ENCODE data around the gene RAI1. TPM values are rescaled to one million over a fixed set of nuclear protein-coding genes. Genes with fewer than 3 reads are reported as not detected.

RAI1 gene
- total RNA-seq, 1 donor: 16.0 TPM

DNA sequence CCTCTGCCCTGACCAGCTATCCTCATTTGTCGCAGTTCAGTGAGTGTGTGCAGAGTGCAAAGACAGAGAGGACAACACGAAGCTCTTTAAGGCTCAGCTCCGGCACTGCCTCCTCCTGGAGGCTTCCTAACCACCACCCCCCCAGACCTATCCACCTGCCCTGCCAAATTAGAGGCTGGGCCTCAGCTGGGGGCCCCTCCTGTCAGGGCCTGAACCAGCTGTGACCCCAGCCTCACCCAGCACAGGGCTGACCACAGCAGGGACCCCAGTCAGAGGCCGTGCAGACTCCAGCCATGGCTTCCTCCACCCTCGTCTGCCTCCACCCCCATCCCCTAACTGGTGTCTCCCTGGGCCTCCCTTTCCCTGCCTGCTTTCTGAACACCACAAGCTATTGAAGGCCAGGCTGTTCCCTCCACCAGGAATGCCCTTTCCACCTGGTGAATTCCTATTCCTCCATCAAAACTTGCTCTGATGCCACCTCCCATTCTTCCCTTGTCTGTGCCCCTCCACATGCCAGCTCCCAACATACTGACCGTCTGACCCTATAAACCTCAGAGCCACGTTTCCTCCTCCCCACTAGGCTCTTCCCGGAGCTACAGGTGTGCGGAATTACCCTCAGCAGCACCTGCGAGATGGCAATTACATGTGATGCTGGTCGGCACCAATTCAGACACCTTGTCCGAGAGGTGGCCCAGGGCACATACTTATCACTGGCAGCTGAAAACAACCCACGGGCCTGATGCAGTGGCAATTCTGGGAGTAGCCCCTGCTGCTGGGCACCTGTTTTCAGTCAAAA is 146.8 kb downstream of the RAI1 start:
- H3K4me3 ChIP-seq (ENCODE audit: low read depth, low read length): no peak overlapping the region
- no peak for DNase-seq (ENCODE audit: low read depth)
- TF ChIP-seq, protein P1, sequence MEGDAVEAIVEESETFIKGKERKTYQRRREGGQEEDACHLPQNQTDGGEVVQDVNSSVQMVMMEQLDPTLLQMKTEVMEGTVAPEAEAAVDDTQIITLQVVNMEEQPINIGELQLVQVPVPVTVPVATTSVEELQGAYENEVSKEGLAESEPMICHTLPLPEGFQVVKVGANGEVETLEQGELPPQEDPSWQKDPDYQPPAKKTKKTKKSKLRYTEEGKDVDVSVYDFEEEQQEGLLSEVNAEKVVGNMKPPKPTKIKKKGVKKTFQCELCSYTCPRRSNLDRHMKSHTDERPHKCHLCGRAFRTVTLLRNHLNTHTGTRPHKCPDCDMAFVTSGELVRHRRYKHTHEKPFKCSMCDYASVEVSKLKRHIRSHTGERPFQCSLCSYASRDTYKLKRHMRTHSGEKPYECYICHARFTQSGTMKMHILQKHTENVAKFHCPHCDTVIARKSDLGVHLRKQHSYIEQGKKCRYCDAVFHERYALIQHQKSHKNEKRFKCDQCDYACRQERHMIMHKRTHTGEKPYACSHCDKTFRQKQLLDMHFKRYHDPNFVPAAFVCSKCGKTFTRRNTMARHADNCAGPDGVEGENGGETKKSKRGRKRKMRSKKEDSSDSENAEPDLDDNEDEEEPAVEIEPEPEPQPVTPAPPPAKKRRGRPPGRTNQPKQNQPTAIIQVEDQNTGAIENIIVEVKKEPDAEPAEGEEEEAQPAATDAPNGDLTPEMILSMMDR (IDR thresholded peaks at IDR 0.05; ENCODE audit: insufficient read depth, low read depth, low read length): no peak

- H3K4me3 ChIP-seq (ENCODE audit: low read depth, low read length): no peak overlapping the region
- DNase-seq (ENCODE audit: low read depth): no peak
- TF ChIP-seq, protein P1 (IDR thresholded peaks at IDR 0.05; ENCODE audit: insufficient read depth, low read depth, low read length): no peak
These were observed 149.0 kb downstream of the RAI1 start for GRCh38 chr17:17830269-17830567.

GRCh38 chr17:17830740-17831207 is 149.5 kb downstream of the RAI1 start:
- TF ChIP-seq, protein P1 (IDR thresholded peaks at IDR 0.05; ENCODE audit: insufficient read depth, low read depth, low read length): no peak
- no peak overlapping the region for H3K4me3 ChIP-seq (ENCODE audit: low read depth, low read length)
- DNase-seq (ENCODE audit: low read depth): no peak

DNA sequence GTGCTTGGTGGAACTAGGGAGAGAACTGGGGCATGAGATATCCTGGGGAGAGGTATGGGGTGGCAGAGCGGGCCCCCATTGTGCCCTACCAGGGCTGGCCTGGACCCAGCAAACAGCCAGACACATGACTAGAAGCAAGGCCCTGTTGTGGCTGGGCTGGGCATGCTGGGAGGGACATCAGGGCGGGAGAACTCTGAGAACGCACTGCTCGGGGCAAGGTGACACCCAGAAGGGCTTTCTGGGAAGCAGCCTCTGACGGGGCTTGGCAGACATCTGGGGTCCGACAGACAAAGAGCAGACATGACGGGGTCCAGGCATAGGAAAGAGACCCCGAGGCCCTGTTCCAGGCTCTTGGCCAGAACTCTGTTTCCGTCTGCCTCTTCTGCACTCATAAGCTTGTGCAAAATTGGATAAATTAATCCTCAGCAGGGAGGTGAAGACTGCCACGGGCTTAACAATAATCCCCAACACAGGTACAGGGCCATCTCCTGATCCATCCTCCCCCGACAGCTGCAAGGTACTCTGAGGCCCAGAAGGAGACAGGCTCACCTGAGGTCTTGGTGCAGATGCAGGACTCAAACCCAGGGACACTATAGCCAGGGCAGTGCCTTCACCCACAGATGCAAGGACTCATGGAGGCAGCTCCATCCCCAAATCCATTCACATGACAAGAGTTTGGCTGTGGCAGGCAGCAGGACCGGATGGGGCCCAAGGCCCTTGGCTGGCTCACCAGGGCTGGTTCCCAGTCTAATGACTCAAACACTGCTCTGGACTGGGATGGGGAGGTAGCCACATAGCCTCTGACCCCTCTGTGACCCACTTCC is 150.2 kb downstream of the RAI1 start:
- DNase-seq (ENCODE audit: low read depth): no peak
- TF ChIP-seq, protein P1 (IDR thresholded peaks at IDR 0.05; ENCODE audit: insufficient read depth, low read depth, low read length): no peak

DNA sequence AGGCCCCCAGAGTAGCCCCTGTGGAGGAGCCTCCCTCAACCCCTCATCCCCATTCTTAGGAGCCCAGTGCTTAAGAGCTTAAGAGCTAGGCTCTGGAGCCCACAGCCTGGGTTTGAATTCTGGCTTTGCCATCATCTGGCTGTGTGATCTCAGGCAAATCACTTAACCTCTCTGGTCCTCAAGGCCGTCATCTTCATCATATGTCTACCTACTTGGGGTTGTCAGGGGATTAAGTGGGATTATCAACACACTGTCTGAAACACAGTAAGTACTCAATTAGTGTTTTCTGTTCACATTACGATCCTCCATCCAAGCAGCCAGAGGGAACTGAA is 150.7 kb downstream of the RAI1 start:
- no peak overlapping the region for H3K4me3 ChIP-seq (ENCODE audit: low read depth, low read length)
- DNase-seq (ENCODE audit: low read depth): no peak
- TF ChIP-seq, protein P1 (IDR thresholded peaks at IDR 0.05; ENCODE audit: insufficient read depth, low read depth, low read length): no peak

More for the DNA sequence above, 150.2 kb downstream of the RAI1 start:
- H3K4me3 ChIP-seq (ENCODE audit: low read depth, low read length): no peak overlapping the region

- H3K4me3 ChIP-seq (ENCODE audit: low read depth, low read length): no peak overlapping the region
- no peak for DNase-seq (ENCODE audit: low read depth)
- TF ChIP-seq, protein P1 (IDR thresholded peaks at IDR 0.05; ENCODE audit: insufficient read depth, low read depth, low read length): no peak
These were observed 152.6 kb downstream of the RAI1 start for GRCh38 chr17:17833658-17834357.

All from fibroblast of villous mesenchyme (primary cell).